Stimulated activated CD4-positive, alpha-beta T cell treated with anti-CD3 and anti-CD28 coated beads, Interleukin-15, amount 100 ng/mL, for 1 hour (primary cell): ENCODE results near the gene AHSA1.

Experiments used
- DNase-seq, 2 donors: peaks; one replicate each; pipeline ENCODE4 v3.0.0-alpha.2; 2020; ENCODE audit warnings: low read depth in 1 of 2, low spot score in 1 of 2

Gene AHSA1

DNA sequence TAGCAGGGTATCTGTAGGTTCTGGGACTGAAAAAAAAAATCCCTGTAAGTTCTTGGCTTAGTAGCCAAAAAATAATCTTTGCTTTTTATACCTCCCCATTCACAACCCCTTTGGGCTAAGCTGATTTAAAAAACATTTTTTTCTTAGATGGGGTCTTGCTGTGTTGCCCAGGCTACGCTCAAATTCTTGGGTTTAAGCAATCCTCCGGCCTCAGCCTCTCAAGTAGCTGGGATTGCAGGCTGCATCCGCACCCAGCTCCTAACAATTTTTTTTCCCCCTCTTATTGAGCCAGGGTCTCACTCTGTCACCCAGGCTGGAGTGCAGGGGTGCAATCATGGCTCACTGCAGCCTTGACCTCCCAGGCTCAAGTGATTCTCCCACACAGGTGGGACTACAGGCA, 49.9 kb downstream of the AHSA1 start:
- no peak for DNase-seq

DNA sequence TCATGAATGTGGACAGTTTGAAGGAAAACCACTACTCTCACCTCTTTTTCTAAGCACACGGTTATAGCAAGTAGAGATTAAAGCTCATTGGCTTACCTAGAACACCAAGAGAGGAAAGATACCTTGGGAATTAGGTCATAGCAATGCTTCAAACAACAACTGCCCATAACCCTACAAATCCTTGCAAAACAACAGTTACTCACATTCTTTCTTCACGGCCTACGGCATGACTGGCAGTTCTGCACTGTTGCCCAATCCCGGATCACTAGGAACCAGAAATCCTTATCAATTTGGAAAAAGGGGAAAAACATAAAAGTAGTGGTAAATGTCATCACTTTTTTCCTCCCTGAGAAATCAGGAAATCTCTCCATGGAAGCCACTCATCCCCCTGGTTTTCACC, 50.4 kb downstream of the AHSA1 start:
- DNase-seq, result no peak

- no peak for DNase-seq
Observed at GRCh38 chr14:77508876-77509275, 51.0 kb downstream of the AHSA1 start.

- no peak for DNase-seq
Observed at GRCh38 chr14:77509366-77509765, 51.5 kb downstream of the AHSA1 start.

- no peak for DNase-seq
Observed at GRCh38 chr14:77511486-77512162, 53.7 kb downstream of the AHSA1 start.

GRCh38 chr14:77516126-77516525, 58.2 kb downstream of the AHSA1 start:
- DNase-seq, result no peak
